Neural progenitor cell (in vitro differentiated cells): ENCODE results near the gene KCTD10.

Experiments
- EZH2 ChIP-seq: fragments of 200-600 bp; sonication (generic); IDR thresholded peaks from 2 replicates; pipeline ENCODE4 v1.6.1; 2017; ENCODE audit warnings: antibody characterized with exemption, mild to moderate bottlenecking, moderate library complexity
- EZH2phosphoT487 ChIP-seq: fragments of 200-600 bp; sonication (generic); IDR thresholded peaks from 2 replicates; pipeline ENCODE4 v1.6.1; 2017; ENCODE audit warnings: antibody characterized with exemption
- TF ChIP-seq, protein P1 (sequence below): fragments of 200-600 bp; sonication (generic); IDR thresholded peaks from 2 replicates; pipeline ENCODE4 v1.5.1; 2017; ENCODE audit warnings: antibody characterized with exemption, mild to moderate bottlenecking

DNA sequence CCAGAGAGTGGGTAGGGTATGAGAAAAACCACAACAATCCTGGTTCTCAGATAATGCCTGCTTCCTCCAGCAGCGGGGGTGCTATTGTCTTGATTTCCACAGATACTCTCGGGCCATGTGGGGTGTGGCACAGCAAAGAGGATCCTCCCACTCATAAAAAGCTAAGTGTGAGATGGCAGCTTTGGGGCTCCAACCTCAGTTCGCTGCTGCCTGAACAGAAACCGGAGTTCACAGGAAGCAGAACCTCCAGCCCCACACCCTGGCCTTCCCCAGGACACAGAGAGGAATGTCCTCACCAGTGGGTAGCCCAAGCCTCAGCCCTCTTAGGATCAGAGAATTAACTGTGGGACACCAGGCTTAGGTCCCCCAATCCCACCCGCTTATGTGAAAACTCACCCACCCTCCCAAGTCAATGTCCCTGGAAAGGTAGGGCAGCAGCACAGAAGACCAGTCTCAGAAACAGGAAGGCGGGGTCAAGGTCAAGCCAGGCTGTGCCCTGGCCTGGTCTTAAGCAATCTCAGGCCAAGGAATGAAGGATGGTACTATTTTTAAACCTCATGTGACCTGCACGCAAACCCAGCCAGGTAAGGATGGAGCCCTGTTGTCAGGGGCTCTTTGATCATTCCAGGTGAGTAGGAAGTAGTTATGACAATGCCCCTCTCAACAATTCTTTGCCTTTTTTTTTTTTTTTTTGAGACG, 9.0 kb downstream of the KCTD10 start:
- TF ChIP-seq, protein P1, sequence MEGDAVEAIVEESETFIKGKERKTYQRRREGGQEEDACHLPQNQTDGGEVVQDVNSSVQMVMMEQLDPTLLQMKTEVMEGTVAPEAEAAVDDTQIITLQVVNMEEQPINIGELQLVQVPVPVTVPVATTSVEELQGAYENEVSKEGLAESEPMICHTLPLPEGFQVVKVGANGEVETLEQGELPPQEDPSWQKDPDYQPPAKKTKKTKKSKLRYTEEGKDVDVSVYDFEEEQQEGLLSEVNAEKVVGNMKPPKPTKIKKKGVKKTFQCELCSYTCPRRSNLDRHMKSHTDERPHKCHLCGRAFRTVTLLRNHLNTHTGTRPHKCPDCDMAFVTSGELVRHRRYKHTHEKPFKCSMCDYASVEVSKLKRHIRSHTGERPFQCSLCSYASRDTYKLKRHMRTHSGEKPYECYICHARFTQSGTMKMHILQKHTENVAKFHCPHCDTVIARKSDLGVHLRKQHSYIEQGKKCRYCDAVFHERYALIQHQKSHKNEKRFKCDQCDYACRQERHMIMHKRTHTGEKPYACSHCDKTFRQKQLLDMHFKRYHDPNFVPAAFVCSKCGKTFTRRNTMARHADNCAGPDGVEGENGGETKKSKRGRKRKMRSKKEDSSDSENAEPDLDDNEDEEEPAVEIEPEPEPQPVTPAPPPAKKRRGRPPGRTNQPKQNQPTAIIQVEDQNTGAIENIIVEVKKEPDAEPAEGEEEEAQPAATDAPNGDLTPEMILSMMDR = no peak
- no peak for TF ChIP-seq EZH2
- TF ChIP-seq EZH2phosphoT487 = no peak
